Trophoblast cell (in vitro differentiated cells and primary cell): ENCODE results near the gene ALG1L2.
"Not testable (repeated sequence)": the region's sequence is repeated elsewhere in the genome, so short reads cannot be mapped to it uniquely, and the experiment has no call there.

Experiments
- DNase-seq, 2 donors: peaks; one replicate each; pipeline ENCODE4 v3.0.0-alpha.2; 2016
- H2AFZ ChIP-seq: 2 replicates; pipeline ENCODE4 v1.6.1; 2013; ENCODE audit warnings: low read length, moderate library complexity, mild to moderate bottlenecking; ENCODE audit not compliant: insufficient read depth, poor library complexity
- H2AK5ac ChIP-seq: 2 replicates; pipeline ENCODE4 v1.6.1; 2013; ENCODE audit warnings: mild to moderate bottlenecking, low read length
- H2BK120ac ChIP-seq: 2 replicates; pipeline ENCODE4 v1.6.1; 2013; ENCODE audit warnings: low read length, mild to moderate bottlenecking, moderate library complexity; ENCODE audit not compliant: insufficient read depth, poor library complexity
- H2BK12ac ChIP-seq: 2 replicates; pipeline ENCODE4 v1.6.1; 2013; ENCODE audit warnings: mild to moderate bottlenecking, low read length, moderate library complexity
- H2BK5ac ChIP-seq: 2 replicates; pipeline ENCODE4 v1.6.1; 2013; ENCODE audit warnings: low read length, low read depth, moderate library complexity, mild to moderate bottlenecking; ENCODE audit not compliant: poor library complexity
- H3K14ac ChIP-seq: 2 replicates; pipeline ENCODE4 v1.6.1; 2013; ENCODE audit warnings: mild to moderate bottlenecking, low read length
- H3K18ac ChIP-seq: 2 replicates; pipeline ENCODE4 v1.6.1; 2013; ENCODE audit warnings: mild to moderate bottlenecking, low read length
- H3K23ac ChIP-seq: 2 replicates; pipeline ENCODE4 v1.6.1; 2013; ENCODE audit warnings: low read length
- H3K27ac ChIP-seq: 2 replicates; pipeline ENCODE4 v1.5.1; 2013; ENCODE audit warnings: low read depth, mild to moderate bottlenecking, inconsistent platforms, low read length, moderate library complexity
- H3K27me3 ChIP-seq: 2 replicates; pipeline ENCODE4 v1.6.1; 2013; ENCODE audit warnings: inconsistent platforms, mild to moderate bottlenecking, low read length, moderate library complexity; ENCODE audit not compliant: insufficient read depth
- H3K36me3 ChIP-seq, 2 experiments: 1 replicate in 1 of 2; 2 replicates in 1 of 2; pipeline ENCODE4 v1.6.1; 2013; ENCODE audit warnings: low read length in 2 of 2, mild to moderate bottlenecking in 2 of 2, moderate library complexity in 1 of 2; ENCODE audit not compliant: insufficient read depth in 2 of 2, control insufficient read depth in 1 of 2
- H3K4ac ChIP-seq: 2 replicates; pipeline ENCODE4 v1.6.1; 2013; ENCODE audit warnings: low read depth, mild to moderate bottlenecking, low read length, moderate library complexity
- H3K4me1 ChIP-seq, 2 experiments: 1 replicate in 1 of 2; 2 replicates in 1 of 2; pipeline ENCODE4 v1.6.1; 2013; ENCODE audit warnings: low read length in 2 of 2, mild to moderate bottlenecking in 2 of 2, moderate library complexity in 1 of 2; ENCODE audit not compliant: insufficient read depth in 2 of 2, control insufficient read depth in 1 of 2
- H3K4me2 ChIP-seq: 2 replicates; pipeline ENCODE4 v1.6.1; 2013; ENCODE audit warnings: inconsistent platforms, mild to moderate bottlenecking, low read length, moderate library complexity
- H3K4me3 ChIP-seq: 2 replicates; pipeline ENCODE4 v1.5.1; 2013; ENCODE audit warnings: mild to moderate bottlenecking, low read depth, low read length, inconsistent platforms
- H3K79me1 ChIP-seq: one replicate; pipeline ENCODE4 v1.6.1; 2013; ENCODE audit warnings: low read length
- H3K79me2 ChIP-seq: 2 replicates; pipeline ENCODE4 v1.6.1; 2013; ENCODE audit warnings: low read length, mild to moderate bottlenecking; ENCODE audit not compliant: control insufficient read depth, insufficient read depth, poor library complexity
- H3K9ac ChIP-seq: 2 replicates; pipeline ENCODE4 v1.6.1; 2013; ENCODE audit warnings: mild to moderate bottlenecking, low read length
- H3K9me3 ChIP-seq: 2 replicates; pipeline ENCODE4 v1.6.1; 2013; ENCODE audit warnings: low read depth, mild to moderate bottlenecking, control low read depth, inconsistent platforms, low read length; ENCODE audit not compliant: insufficient read depth
- H4K12ac ChIP-seq: 2 replicates; pipeline ENCODE4 v1.6.1; 2013; ENCODE audit warnings: low read depth, mild to moderate bottlenecking, low read length, moderate library complexity
- H4K8ac ChIP-seq: 2 replicates; pipeline ENCODE4 v1.6.1; 2013; ENCODE audit warnings: low read depth, mild to moderate bottlenecking, low read length, moderate library complexity
- H4K91ac ChIP-seq: one replicate; pipeline ENCODE4 v1.6.1; 2013; ENCODE audit warnings: low read depth, mild to moderate bottlenecking, low read length, moderate library complexity
- WGBS: extraction: QIAGEN DNeasy Blood & Tissue Kit; methylation state at CpG from one replicate; pipeline ENCODE4 v1.1.7; 2013; ENCODE audit warnings: missing lambda C conversion rate; ENCODE audit not compliant: insufficient read length, insufficient coverage; ENCODE audit errors: extremely low coverage; 5-methylcytosine and 5-hydroxymethylcytosine counted together

ALG1L2 gene

GRCh38 chr3:130146465-130146864 lies 64.8 kb downstream of the ALG1L2 start:
- not testable (repeated sequence) for H3K4ac ChIP-seq, H4K91ac ChIP-seq, H3K23ac ChIP-seq, H3K27me3 ChIP-seq, H2BK5ac ChIP-seq, H3K4me3 ChIP-seq, H3K9ac ChIP-seq, H3K4me2 ChIP-seq, H2AK5ac ChIP-seq, H3K18ac ChIP-seq, H2BK120ac ChIP-seq, DNase-seq, H2AFZ ChIP-seq, H2BK12ac ChIP-seq, H4K12ac ChIP-seq, H4K8ac ChIP-seq, H3K27ac ChIP-seq, H3K79me1 ChIP-seq, H3K4me1 ChIP-seq, H3K36me3 ChIP-seq, H3K14ac ChIP-seq, H3K79me2 ChIP-seq, H3K9me3 ChIP-seq
- WGBS: no CpG with 5 or more reads among the region's 6 CpGs
